ENCODE results near the gene LY86. TPM values are rescaled to one million over a fixed set of nuclear protein-coding genes. Genes with fewer than 3 reads are reported as not detected.

LY86 gene
- total and polyA plus RNA-seq, 2 donors (not counting 3 experiments of a cell fraction or from before 2014, with no cell fraction given): not detected

DNA sequence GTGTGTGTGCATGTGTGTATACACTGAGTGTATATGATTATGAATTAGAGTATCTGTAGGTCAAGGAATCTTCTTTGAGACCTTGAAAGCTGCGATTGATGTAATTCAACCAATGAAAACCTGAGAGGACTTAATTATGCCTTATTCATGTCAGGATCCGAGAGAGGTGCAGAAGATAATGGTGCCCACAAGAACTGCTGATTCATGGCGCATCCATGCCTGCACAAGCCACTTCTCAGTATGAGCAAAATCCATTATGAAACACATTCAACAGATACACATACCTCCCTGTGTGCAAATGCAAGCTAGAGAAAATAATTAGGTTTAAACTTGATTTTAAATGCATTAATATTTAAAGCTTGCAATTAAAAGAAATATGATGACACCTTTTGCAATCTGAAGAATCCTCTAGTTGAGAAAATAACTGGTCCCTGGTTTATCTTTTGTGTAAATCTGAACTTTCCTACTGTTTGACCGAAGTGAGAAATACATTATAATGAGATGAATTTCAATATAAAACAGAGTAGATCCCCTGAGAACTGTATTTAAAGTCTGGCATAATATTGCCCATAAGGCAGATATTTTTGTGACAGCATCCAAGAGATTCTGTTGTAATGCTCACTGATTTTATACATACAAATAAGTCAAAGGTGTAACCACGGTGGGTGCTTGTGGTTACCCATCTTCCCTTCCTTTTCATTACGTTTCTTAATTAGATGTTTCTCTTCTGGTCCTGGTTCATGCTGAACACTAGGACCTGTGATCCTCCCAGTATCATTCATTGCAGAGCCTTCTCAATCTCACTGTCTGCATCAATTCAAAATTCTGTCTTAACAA lies 45.6 kb downstream of the LY86 start:
- no peak for FAIRE-seq
- intact Hi-C loops (cut with micrococcal nuclease): no loop called here

GRCh38 chr6:6634735-6635075 lies 46.2 kb downstream of the LY86 start:
- Histone ChIP-seq H3K27me3 (ENCODE audit: control insufficient read depth in 2 of 2, insufficient read depth in 2 of 2, low read length in 2 of 2) (no peaks in the 10 kb centered on the region), H3K9ac (replicated peaks; ENCODE audit: extremely low read depth, insufficient read depth, low read length) (no peak overlapping the region), H3K79me2 (ENCODE audit: control insufficient read depth, insufficient read depth, low read length) (no peaks in the 10 kb centered on the region), H3K9me3 (replicated peaks; ENCODE audit: control insufficient read depth, insufficient read depth, low read length) (no peaks in the 10 kb centered on the region), H4K20me1 (replicated peaks; ENCODE audit: control insufficient read depth, extremely low read depth, insufficient read depth, low read length) (no peaks in the 10 kb centered on the region), H3K4me3 (replicated peaks in 1 of 3; ENCODE audit: insufficient read depth in 1 of 3, low read depth in 1 of 3, low read length in 3 of 3) (no peak overlapping the region), H3K9me1 (replicated peaks; ENCODE audit: control insufficient read depth, extremely low read depth, insufficient read depth, low read length) (no peaks in the 10 kb centered on the region), H3K4me2 (ENCODE audit: insufficient read depth, low read length) (no peak overlapping the region), H2AFZ (ENCODE audit: low read depth, low read length) (no peak overlapping the region), H3K4me1 (ENCODE audit: control insufficient read depth, extremely low read depth, insufficient read depth, low read length) (no peaks in the 10 kb centered on the region), H3K27ac (ENCODE audit: insufficient read depth, low read depth, low read length) (no peak overlapping the region), H3K36me3 (ENCODE audit: control insufficient read depth in 2 of 2, extremely low read depth in 1 of 2, insufficient read depth in 2 of 2, low read length in 2 of 2) (no peaks in the 10 kb centered on the region)
- dilution Hi-C loops (cut with MboI; ENCODE audit: extremely low pct_ligation_motif_present, low sequenced_read_pairs) (no loop called here), intact Hi-C loops (cut with micrococcal nuclease) (no loop called here)
- ChIA-PET POLR2A (no interaction called here), CTCF (no interaction called here)
- no TSS peak for BruUV-seq (replicated peaks)
- TF ChIP-seq POLR2A (IDR thresholded peaks at IDR 0.05; ENCODE audit: low read depth, low read length) (no peak), CTCF (IDR thresholded peaks at IDR 0.05; ENCODE audit: extremely low read depth in 1 of 2, insufficient read depth in 1 of 2, low read depth in 1 of 2, low read length in 2 of 2) (no peak), EZH2 (IDR thresholded peaks at IDR 0.05; ENCODE audit: borderline replicate concordance, low read depth, low read length, severe bottlenecking) (no peak), POLR2AphosphoS5 (IDR thresholded peaks at IDR 0.05; ENCODE audit: insufficient read depth, low read depth, low read length) (no peak)
- TF ChIP-seq, protein P1, sequence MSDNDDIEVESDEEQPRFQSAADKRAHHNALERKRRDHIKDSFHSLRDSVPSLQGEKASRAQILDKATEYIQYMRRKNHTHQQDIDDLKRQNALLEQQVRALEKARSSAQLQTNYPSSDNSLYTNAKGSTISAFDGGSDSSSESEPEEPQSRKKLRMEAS (IDR thresholded peaks at IDR 0.05; ENCODE audit: insufficient read depth, insufficient read length): no peak
- DNase-seq (ENCODE audit: low read depth, low spot score) (no peak), FAIRE-seq (no peak)

More for the DNA sequence above, 45.6 kb downstream of the LY86 start:
- no peak overlapping the region for H2AFZ ChIP-seq (ENCODE audit: low read depth, low read length)
- H3K36me3 ChIP-seq (ENCODE audit: control insufficient read depth in 2 of 2, extremely low read depth in 1 of 2, insufficient read depth in 2 of 2, low read length in 2 of 2): no peaks in the 10 kb centered on the region
- H3K9me3 ChIP-seq (replicated peaks; ENCODE audit: control insufficient read depth, insufficient read depth, low read length): no peaks in the 10 kb centered on the region
- no peaks in the 10 kb centered on the region for H3K27me3 ChIP-seq (ENCODE audit: control insufficient read depth in 2 of 2, insufficient read depth in 2 of 2, low read length in 2 of 2)
- no peak for DNase-seq (ENCODE audit: low read depth, low spot score)
- no peak overlapping the region for H3K9ac ChIP-seq (replicated peaks; ENCODE audit: extremely low read depth, insufficient read depth, low read length)
- no peak overlapping the region for H3K4me2 ChIP-seq (ENCODE audit: insufficient read depth, low read length)
- no peak for TF ChIP-seq MYC (IDR thresholded peaks at IDR 0.05; ENCODE audit: low read depth, low read length)
- TF ChIP-seq POLR2AphosphoS5 (IDR thresholded peaks at IDR 0.05; ENCODE audit: insufficient read depth, low read depth, low read length): no peak
- H3K27ac ChIP-seq (ENCODE audit: insufficient read depth, low read depth, low read length): no peak overlapping the region
- no peaks in the 10 kb centered on the region for H3K9me1 ChIP-seq (replicated peaks; ENCODE audit: control insufficient read depth, extremely low read depth, insufficient read depth, low read length)
- H3K4me1 ChIP-seq (ENCODE audit: control insufficient read depth, extremely low read depth, insufficient read depth, low read length): no peaks in the 10 kb centered on the region
- H3K79me2 ChIP-seq (ENCODE audit: control insufficient read depth, insufficient read depth, low read length): no peaks in the 10 kb centered on the region
- H4K20me1 ChIP-seq (replicated peaks; ENCODE audit: control insufficient read depth, extremely low read depth, insufficient read depth, low read length): no peaks in the 10 kb centered on the region
- POLR2A ChIA-PET: no interaction called here
- BruUV-seq (replicated peaks): no TSS peak
- H3K4me3 ChIP-seq (replicated peaks in 1 of 3; ENCODE audit: insufficient read depth in 1 of 3, low read depth in 1 of 3, low read length in 3 of 3): no peak overlapping the region
- CTCF ChIA-PET: interaction anchor here (1.0 kb wide), 1 partner anchor 10 kb away, joined by 3 read pairs; no protein-coding TSS in a partner anchor
- dilution Hi-C loops (cut with MboI; ENCODE audit: extremely low pct_ligation_motif_present, low sequenced_read_pairs): no loop called here
